22Rv1 (cell line): ENCODE measurements around the gene ATOH8.

Experiments used
- CTCF ChIP-seq: fragments of 450-650 bp; IDR thresholded peaks from 2 replicates; pipeline ENCODE4 v1.5.1; 2017; ENCODE audit warnings: mild to moderate bottlenecking
- ZFX ChIP-seq: fragments of 450-650 bp; IDR thresholded peaks from 2 replicates; pipeline ENCODE4 v1.6.1; 2017; ENCODE audit warnings: antibody characterized with exemption, borderline replicate concordance

DNA sequence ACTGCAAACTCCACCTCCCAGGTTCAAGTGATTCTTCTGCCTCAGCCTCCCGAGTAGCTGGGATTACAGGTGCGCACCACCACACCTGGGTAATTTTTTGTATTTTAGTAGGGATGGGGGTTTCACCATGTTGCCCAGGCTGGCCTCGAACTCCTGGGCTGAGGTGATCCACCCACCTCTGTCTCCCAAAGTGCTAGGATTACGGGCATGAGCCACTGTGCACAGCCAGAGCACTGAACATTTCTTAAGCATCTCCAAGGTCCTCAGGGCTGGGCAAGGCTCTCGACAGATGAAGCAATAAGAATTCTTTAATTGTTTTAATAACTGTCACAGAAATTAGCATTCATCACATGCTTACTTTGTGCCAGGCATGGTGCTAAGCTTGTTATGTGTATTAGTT lies 4.1 kb downstream of the ATOH8 start:
- TF ChIP-seq CTCF (no peak), ZFX (no peak)
